ENCODE results near the gene TXLNG. TPM values are rescaled to one million over a fixed set of nuclear protein-coding genes. Genes with fewer than 3 reads are reported as not detected.

TXLNG gene
- total and polyA plus RNA-seq, 2 donors (not counting 3 experiments of a cell fraction or from before 2014, with no cell fraction given), result 6.8 to 7.6 TPM

DNA sequence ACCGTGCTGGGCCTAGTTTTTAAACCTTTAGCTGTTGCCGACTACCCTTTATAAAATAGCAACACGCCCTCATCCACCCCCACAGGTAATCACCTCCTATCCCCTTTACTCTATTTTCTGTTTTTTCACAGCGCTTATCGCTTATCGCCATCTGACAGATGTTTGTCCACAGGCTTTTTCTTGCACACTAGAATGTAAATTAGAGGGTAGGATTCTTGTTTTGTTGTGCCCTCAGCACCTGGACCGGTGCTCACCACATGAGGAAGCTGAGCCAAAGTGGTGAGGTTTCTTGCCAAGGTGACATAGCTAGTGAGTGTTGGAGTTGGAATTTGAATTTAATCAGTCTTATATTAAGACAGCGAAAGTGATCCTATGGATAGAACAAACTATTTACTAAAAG, 86.8 kb downstream of the TXLNG start:
- peaks cover 14% of the 10 kb centered on the region for H3K79me2 ChIP-seq (ENCODE audit: control insufficient read depth, insufficient read depth, low read length)
- no peaks in the 10 kb centered on the region for H3K9me1 ChIP-seq (replicated peaks; ENCODE audit: control insufficient read depth, extremely low read depth, insufficient read depth, low read length)
- ChIA-PET POLR2A (no interaction called here), CTCF (interaction anchor here (1.1 to 2.5 kb wide), 5 partner anchors 10 to 173 kb away, joined by 3 to 11 read pairs (median 3); no protein-coding TSS in a partner anchor)
- dilution Hi-C loops (cut with MboI; ENCODE audit: extremely low pct_ligation_motif_present, low sequenced_read_pairs) (no loop called here), intact Hi-C loops (cut with micrococcal nuclease) (loop anchor here (5.0 kb wide), 1 partner anchor 86 kb away; the partner anchor contains the start of gene TXLNG)
- H3K27me3 ChIP-seq (ENCODE audit: control insufficient read depth in 2 of 2, insufficient read depth in 2 of 2, low read length in 2 of 2), result no peaks in the 10 kb centered on the region
- H3K36me3 ChIP-seq (ENCODE audit: control insufficient read depth in 2 of 2, extremely low read depth in 1 of 2, insufficient read depth in 2 of 2, low read length in 2 of 2), result no peaks in the 10 kb centered on the region
- no peaks in the 10 kb centered on the region for H3K9me3 ChIP-seq (replicated peaks; ENCODE audit: control insufficient read depth, insufficient read depth, low read length)
- H3K4me3 ChIP-seq (replicated peaks in 1 of 3; ENCODE audit: insufficient read depth in 1 of 3, low read depth in 1 of 3, low read length in 3 of 3), result no peak overlapping the region
- TF ChIP-seq GATA2 (IDR thresholded peaks at IDR 0.05; ENCODE audit: insufficient read depth, insufficient read length, low read depth, low read length) (no peak), MYC (IDR thresholded peaks at IDR 0.05; ENCODE audit: low read depth, low read length) (no peak), FOS (IDR thresholded peaks at IDR 0.05; ENCODE audit: borderline replicate concordance, insufficient read depth, low read length) (no peak), EZH2 (IDR thresholded peaks at IDR 0.05; ENCODE audit: borderline replicate concordance, low read depth, low read length, severe bottlenecking) (no peak), JUN (IDR thresholded peaks at IDR 0.05; ENCODE audit: borderline replicate concordance, insufficient read depth, insufficient read length, low read depth) (no peak), POLR2A (IDR thresholded peaks at IDR 0.05; ENCODE audit: low read depth, low read length) (no peak), POLR2AphosphoS5 (IDR thresholded peaks at IDR 0.05; ENCODE audit: insufficient read depth, low read depth, low read length) (no peak)
- TF ChIP-seq, protein P1, sequence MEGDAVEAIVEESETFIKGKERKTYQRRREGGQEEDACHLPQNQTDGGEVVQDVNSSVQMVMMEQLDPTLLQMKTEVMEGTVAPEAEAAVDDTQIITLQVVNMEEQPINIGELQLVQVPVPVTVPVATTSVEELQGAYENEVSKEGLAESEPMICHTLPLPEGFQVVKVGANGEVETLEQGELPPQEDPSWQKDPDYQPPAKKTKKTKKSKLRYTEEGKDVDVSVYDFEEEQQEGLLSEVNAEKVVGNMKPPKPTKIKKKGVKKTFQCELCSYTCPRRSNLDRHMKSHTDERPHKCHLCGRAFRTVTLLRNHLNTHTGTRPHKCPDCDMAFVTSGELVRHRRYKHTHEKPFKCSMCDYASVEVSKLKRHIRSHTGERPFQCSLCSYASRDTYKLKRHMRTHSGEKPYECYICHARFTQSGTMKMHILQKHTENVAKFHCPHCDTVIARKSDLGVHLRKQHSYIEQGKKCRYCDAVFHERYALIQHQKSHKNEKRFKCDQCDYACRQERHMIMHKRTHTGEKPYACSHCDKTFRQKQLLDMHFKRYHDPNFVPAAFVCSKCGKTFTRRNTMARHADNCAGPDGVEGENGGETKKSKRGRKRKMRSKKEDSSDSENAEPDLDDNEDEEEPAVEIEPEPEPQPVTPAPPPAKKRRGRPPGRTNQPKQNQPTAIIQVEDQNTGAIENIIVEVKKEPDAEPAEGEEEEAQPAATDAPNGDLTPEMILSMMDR (IDR thresholded peaks at IDR 0.05; ENCODE audit: extremely low read depth in 1 of 2, insufficient read depth in 1 of 2, low read depth in 1 of 2, low read length in 2 of 2), result no peak
- TF ChIP-seq, protein P2, sequence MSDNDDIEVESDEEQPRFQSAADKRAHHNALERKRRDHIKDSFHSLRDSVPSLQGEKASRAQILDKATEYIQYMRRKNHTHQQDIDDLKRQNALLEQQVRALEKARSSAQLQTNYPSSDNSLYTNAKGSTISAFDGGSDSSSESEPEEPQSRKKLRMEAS (IDR thresholded peaks at IDR 0.05; ENCODE audit: insufficient read depth, insufficient read length), result no peak
- peaks cover 8% of the 10 kb centered on the region for H3K4me1 ChIP-seq (ENCODE audit: control insufficient read depth, extremely low read depth, insufficient read depth, low read length)
- no peak overlapping the region for H3K27ac ChIP-seq (ENCODE audit: insufficient read depth, low read depth, low read length)
- H3K4me2 ChIP-seq (ENCODE audit: insufficient read depth, low read length), result no peak overlapping the region
- DNase-seq (ENCODE audit: low read depth, low spot score) (no peak), FAIRE-seq (no peak)
- no peaks in the 10 kb centered on the region for H4K20me1 ChIP-seq (replicated peaks; ENCODE audit: control insufficient read depth, extremely low read depth, insufficient read depth, low read length)
- H3K9ac ChIP-seq (replicated peaks; ENCODE audit: extremely low read depth, insufficient read depth, low read length), result no peak overlapping the region
- BruUV-seq (replicated peaks), result no TSS peak
- no peak overlapping the region for H2AFZ ChIP-seq (ENCODE audit: low read depth, low read length)

Data from endothelial cell of umbilical vein (primary cell).